HG03175 (cell line): ENCODE results near the gene CNPPD1.

Experiments used
- ATAC-seq: cut with Tn5 transposase; IDR thresholded peaks from one replicate; pipeline ENCODE4 v1.9.1; 2021; ENCODE audit warnings: mild to moderate bottlenecking, moderate library complexity; ENCODE audit not compliant: unreplicated experiment

The CNPPD1 gene

DNA sequence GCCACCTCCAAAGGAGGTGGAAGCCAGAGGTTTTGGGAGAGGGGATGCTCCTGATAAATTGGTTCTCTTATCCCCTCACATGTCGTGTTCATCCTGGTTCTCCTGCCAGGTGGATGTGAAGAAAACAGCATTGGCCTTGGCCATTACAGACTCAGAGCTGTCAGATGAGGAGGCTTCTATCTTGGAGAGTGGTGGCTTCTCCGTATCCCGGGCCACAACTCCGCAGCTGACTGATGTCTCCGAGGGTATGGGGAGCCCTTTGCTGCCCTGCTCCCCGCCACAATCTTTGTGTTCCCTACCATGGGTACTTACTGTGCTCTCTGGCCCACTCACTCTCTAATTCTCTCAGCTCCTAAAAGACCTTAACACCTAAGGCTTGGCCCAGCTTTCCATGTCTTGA lies 4.8 kb upstream of the CNPPD1 start:
- no peak for ATAC-seq

DNA sequence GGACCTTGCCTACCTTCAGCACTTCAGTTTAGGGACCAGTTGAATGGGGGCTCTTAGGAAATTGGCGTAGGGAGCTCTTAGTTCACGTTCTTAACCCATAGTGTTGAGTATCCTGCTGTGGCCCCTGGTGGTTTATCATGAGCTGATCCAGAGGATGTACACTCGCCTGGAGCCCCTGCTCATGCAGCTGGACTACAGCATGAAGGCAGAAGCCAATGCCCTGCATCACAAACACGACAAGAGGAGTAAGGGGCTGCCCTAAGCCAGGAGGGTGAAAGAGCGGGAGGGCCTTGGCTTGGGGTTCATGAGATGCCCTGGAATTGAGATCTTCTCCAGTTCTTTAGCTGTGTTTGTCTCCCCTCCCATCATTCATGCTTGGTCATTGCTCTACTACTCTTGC lies 4.2 kb upstream of the CNPPD1 start:
- no peak for ATAC-seq

DNA sequence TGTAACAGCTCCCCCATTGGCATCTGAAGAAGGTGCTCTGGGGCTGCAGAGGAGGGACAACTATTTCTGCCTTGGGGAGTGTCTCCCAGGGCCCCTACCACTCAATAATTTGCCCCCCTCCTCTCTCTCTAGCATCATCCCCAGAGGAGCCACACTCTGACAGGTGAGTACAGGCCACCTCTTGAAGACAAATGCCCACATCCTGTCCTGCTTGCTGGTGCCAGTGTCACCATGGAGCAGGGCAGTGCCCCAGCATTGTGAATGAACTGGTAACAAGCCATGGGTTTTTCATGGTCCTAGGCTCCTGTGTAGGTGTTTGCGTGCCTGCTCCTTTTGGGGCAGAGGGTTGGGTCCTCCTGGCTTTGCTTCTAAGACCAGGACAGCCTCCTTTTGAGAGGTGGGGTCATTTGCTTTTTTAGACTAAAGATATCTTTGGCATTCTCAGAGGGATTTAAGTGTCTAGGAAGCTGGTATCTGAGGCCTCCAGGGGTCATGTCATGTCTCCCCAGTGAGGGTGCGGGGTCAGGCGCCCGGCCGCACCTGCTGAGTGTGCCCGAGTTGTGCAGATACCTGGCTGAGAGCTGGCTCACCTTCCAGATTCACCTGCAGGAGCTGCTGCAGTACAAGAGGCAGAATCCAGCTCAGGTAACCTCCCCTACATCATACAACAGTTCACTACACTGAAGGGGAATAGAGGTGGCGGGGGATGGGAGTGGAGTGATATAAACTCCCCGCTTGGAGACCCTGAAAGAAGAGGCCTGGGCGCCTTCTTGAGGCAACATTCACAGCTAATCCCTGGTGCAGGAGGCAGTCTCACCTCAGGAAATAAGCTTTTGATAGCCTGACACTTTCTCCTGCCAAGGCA lies 3.1 kb upstream of the CNPPD1 start:
- no peak for ATAC-seq

DNA sequence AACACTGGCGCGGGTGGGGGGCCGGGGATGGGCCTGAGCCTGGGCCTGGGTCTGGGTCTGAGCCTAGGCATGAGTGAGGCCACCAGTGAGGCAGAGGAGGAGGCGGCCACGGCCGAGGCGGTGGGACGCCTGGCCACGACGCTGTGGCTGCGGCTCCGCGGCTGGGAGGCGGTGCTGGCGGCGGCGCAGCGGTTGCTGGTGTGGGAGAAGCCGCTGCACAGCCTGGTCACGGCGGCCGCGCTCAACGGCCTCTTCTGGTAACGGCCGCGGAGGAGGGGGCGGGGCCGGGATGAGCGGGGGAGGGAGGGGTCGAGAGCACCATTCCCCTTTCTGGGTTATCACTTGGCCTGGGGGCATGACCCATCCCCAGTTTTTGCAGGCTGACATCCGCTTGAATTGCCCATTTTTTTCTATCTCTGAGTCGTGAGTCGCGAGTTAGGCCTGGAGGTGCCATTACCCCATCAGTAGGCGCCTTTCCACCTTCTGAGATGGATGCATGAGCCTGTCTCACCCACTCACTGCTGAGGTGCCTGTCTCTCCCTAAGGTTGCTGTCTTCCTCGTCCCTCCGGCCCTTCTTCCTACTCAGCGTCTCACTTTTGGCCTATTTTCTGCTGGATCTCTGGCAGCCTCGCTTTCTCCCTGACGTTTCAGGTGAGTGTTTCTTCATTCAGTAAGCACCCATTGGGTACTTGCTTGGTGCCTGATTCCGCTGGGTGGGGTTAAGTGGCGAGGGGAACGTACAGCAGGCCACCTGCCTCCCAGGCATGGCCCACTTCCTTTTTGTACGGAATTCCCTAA lies 1.9 kb upstream of the CNPPD1 start:
- ATAC-seq = peak; percentile 8

DNA sequence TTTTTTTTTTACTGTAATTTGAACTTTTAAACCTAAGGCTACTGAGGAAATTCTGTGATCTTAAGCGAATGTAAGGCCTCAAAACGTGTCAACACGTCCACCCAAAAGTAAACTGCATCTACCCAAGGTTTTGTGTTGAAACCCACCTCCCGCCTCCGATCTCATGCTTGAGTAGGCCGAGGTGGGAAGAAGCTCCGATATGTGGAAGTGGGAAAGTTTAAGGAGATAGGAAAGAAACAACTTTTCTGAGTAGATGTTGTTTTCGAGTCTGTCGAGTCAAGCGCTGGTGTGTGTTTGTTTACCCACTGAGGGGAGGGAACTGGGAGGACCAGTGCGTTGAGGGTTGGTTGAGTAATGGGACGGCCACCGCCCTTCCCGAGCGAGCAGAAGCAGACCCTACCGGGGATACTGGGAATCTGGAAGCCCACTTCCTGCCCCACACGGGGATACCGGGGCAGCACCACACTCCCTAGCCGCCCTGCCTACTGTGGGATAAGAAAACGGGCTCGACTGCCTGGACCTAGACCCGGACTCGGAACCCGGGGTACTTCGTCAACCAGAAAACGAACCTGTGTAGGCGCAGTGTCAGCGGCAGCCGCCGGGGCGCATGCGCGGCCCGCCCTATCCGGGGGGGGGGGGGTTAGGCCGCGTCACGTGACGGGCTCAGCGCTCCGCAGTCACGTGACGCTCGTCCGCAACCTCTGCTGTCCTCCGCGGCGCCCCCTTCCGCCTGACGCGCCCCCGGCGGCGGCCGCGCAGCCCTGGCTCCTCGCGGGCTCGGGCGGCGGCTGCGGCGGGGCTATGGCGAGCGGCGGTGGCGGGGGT lies 1.0 kb upstream of the CNPPD1 start, which contains the start of gene RETREG2:
TSS of gene RETREG2 (plus strand) at position 724 of the 825 bp plus-strand sequence. CDS start at position 802, 78 bp downstream.
- ATAC-seq = peak; percentile 44

DNA sequence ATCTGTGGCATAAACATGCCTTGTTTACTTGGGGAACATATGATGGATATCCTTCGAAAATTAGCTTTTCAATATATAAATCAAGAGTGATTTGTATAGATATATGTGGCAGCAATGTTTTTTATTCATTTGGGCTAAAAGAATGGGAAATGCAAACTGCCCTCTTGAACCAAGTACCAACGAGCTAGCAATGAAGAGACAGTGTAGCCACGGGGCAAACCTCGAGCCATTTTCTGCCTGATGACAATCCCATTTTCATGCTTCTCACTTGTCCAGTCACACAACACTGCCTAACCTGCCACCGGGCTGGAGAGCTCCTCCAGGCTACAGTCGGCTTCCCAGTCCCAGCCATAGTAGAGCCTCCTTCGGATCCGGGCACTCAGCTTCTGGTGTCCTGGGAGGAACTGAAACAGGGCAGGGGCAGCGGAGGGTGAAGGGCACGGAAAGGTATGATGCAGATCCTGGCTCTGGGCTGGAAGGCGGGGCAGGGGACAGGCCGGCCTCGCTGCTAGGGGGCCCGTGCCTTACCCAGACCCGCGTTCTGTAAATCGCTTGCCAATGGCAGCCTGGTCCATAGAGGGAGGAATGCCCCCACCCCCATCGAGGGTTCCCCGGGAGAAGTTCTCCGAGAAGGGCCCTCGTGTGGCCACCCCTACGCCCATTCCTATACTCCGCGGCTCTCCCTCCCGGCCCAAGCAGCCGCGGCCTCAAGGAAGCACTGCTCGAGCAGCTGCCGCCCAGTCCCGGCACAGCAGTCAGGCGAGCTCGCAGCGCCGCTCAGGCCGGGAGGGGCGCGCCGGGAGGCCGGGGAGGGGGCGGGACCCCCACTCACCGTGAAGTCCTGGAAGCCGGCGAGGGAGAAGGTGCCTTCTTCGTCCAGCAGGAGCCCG lies 552 bp downstream of the CNPPD1 start:
- ATAC-seq = peak; percentile 28

DNA sequence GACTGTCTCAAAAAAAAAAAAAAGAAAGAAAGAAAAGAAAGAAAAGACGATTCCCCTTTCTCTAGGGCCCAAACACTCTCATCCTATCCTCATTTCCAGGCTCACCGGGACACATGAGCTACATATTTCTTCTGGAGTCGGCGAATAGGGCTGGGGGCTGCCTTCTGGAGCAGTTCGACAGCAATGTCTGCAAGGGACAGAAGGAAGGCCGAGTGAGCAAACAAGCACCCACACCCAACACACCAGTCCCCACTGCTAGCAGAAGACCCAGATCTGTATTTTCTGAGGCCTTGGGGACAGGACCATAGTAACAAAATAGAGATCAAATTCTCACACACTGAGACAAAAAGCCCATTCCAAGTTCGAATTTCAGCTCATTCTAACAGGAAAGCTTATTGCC lies 1.2 kb downstream of the CNPPD1 start:
- ATAC-seq = no peak

DNA sequence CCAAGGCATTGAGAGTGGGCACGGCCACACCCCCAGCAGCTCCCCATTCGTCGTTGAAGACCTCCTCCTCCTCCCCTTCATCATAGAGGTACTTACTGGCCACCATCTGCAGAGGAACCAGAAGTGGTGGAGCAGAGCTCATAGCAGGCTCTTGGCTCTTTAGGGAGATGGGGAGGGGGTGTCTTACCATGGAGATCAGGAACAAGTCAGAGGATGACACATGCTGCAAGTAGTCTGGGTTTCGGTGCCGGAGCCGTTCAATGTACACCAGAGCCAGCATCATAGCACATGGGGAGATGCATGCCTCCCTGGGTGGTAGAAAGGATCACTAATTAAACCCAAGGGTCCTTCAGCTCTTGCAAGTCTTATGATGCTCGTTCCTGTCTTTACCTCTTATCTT lies 1.9 kb downstream of the CNPPD1 start:
- no peak for ATAC-seq

DNA sequence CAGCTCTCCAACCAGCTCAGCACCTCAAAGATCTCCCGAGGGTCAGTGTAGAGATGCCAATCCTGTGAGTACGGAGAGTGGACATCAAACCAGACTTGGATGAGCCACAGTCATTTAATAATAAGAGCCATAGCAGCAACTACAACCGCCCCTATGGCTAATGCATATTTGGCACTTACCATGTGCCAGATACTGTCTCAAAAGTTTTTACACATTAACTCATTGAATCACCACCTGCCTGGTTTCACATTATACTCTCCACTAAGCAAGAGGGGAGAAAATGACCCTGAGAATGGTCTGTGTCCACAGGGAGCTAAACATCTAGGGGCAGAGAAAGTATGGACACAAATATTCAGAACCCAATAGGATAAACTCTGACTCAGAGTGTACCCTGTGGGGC lies 2.6 kb downstream of the CNPPD1 start:
- ATAC-seq = no peak

DNA sequence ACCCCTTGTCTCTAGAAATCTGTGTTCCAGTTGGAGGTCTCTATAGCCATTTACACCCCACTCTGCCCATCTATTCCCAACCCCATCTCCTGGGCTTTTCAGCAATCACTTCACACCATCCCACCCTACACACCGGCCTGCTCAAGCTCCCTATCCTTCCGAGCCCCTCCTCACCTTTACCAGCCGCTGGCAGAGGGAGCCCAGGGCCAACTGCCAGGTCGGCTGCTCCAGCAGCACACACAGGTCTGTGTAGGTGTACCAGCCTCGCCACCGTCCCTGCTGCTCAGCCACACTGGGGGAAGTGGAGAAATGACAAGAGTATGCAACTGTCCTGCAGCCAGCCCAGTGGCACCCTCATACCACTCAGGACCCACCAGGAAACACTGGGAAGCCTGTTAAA lies 3.5 kb downstream of the CNPPD1 start:
- no peak for ATAC-seq

DNA sequence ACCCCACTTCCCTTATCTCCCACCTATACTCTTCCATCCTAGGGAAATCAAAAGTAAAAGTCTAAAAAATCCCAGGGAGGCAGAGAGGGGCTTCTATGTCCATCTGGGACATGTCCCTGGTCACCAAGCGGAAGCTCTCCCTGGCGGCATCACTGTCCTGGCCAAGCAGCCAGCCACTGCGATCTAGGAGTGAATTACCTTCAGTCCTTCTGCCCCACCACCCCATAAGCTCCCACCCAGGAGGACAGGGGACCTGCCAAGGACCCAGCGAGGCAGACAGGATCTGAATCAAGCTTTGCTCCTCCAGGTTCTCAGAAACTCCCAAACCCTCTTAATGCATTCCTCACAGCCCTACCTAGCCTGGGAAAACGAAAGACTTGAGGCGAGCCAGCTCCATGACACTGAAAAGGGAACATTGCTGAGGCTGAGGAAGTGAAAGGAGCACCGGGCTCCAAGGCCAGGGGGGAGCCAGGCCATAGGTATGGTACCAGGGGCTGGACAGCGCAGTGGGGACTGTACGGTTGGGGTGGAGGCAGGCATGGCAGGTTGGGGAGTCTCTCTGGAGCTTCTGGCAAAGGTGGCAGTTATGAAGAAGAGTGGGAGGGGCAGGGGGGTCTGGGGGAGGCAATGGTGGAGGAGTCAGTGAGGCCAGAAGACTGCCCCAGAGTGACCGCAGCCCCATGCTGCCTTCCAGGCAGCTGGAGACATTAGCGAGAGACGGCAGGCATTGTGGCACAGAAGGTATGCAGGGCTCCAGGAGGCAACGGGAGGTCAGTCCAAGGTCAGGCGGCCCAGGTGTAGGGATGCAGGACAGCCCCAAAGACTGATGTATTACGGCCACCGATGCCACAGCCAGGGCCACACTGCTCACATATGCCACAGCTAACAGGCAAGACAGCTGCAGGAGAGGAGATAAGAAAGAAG lies 4.2 kb downstream of the CNPPD1 start:
- ATAC-seq = no peak

DNA sequence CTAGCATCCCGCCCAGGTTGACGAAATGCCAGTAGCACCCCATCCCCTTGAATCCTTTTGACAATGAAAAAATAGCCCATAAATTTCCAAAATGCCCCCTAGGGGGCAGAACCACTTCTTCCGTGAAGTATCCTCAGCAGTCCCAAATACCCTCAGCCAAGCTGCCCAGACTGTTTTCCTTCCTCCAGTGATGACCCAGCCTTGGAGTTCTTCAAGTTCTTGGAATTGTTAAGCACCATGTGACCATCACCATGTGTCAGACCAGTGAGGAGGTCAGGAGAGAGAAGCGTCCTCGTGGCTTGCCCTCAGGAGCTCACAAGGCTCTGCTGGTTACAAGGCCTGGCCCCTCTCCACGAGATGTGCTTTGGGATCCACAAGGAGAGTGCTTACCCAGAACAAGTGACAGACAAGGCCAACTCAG lies 5.5 kb downstream of the CNPPD1 start:
- ATAC-seq = no peak

DNA sequence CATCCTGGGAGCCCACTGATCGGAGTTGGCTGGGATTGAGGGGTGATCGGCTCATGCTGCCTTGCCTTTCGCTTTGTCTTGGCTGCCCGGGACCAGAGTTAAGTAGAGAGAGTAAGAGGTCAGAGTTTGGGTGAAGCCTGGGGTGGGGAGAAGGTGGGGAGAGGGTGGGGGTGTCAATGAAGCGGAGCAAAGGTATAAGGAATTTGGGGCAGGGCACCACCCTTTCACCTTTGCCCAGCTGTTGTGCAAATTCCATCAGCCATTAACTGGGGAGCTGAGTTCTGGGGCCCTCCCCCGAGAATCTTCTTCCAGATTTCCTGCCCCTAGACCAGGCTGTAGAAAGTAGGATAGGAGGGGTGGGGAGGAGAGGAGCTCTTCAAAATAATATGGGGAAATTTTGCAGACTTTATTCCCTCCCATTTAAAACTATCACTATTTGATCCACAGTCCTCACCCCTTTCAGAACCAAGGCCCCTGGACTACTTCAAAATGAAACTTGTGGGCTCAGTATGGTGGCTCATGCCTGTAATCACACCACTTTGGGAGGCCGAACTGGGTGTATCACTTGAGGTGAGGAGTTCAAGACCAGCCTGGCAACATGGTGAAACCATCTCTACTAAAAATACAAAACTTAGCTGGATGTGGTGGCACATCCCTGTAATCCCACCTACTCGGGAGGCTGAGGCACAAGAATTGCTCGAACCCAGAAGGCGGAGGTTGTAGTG lies 6.6 kb downstream of the CNPPD1 start, which contains the start of gene SLC23A3:
TSS of gene SLC23A3 (minus strand) at position 100 of the 725 bp plus-strand sequence. CDS start at position 55, 45 bp downstream.
- ATAC-seq = no peak

DNA sequence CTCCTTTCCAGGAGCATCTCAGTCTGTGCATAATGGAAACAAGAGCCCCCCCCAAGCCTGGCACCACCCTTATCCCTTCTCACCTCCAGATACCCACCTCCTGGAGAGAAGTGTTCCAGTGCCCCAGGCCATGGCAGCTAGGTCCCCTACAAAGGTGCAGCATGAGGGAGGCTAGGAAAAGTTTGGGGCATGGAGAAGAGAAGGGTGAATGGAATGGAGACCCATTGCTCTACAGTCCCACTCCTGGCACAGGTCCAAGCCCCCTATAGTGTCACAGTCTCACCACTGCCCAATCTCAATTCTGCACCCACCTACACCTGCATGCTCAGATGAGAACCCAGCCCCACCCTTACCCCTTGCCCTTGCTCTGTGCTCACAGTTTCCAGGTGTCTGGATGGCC lies 7.8 kb downstream of the CNPPD1 start:
- ATAC-seq = no peak

DNA sequence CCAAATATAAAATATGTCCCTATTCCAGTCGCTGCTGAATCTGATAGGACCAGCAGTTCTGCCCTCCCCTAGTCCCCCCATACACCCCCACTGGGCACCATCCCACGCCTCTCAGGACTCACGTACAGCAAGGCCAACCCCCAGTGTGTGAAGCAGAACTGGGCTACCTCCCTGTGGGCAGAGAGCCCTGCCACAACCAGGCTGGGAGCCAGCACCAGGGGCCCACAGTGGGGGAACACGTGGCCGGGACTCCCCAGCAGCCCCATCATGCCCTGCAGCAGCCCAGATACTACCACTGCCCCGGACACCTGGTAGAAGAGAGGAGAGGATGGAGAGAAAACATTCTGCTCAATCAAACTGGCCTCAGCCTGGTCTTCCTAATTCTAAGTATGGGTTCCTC lies 8.2 kb downstream of the CNPPD1 start:
- no peak for ATAC-seq

DNA sequence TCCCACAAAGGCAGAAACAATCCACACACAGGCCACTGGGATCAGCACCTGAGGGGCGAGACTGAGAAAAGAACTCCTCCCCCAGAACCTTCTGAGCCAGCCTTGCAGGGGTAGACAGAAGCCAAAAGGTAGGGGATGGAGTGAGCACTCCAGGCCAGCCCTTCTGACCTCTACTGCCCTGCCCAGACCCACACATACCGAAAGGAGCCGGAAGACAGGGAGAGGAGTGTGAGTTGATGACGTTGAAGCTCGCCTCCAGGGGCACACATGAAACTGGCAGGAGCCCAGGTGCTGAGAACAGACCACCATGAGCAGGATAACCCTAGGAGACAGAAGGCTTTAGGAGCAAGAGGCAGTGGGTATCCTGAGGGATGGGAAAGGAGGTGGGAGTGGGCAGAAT lies 8.7 kb downstream of the CNPPD1 start:
- no peak for ATAC-seq

DNA sequence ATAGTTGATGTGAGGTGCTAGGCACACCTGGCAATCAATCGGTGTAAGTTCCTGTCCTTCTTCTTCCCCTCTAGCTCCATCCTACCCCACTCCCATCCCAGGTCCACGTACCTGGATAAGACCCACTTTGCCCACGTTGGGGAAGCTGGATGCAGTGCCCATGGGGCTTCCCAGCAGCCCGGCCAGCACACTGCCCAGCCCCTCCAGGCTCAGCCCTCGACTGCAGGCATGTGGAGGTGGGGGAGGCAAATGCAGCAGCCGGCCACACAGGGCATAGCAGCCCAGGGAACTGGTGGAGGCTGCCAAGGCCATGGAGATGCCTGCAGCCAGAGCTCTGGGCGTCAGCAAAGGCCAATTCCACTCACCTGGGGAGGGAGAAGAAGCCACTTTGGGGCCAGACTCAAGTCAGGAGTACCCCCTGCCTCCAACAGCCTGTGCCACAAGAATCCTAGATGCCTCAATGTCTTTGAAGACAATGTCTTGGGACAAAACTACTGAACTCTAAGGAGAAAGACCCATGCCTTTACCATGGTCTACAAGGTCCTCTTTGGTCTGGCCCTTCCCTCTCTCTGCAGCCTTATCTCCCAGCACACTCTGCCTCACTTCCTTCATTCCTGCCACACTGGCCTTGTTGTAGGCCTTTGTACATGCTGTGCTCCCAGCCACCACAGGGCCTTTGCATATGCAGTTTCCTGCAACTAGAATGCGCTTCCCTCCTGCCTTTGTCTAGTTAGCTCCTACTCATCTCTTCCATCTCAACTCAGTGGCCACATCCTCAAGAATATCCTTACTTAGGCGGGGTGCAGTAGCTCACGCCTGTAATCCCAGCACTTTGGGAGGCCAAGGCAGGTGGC lies 11.4 kb downstream of the CNPPD1 start:
- no peak for ATAC-seq
